K562 (cell line): ENCODE results near the gene SNX17. TPM values are rescaled to one million over a fixed set of nuclear protein-coding genes. Genes with fewer than 3 reads are reported as not detected.

ENCODE experiments used
- BACH1 ChIP-seq: fragments of 200-800 bp; sonication (Bioruptor generic); IDR thresholded peaks from 2 replicates; pipeline ENCODE4 v1.6.1; 2016; ENCODE audit warnings: missing genetic modification characterization, missing compliant biosample characterization
- HDAC1 ChIP-seq, 2 experiments: fragments of 450-650 bp; IDR thresholded peaks; 2 replicates each; pipeline ENCODE4 v1.6.1; 2016 to 2017; ENCODE audit warnings: inconsistent platforms in 1 of 2, mild to moderate bottlenecking in 1 of 2, moderate library complexity in 1 of 2
- HNRNPUL1 ChIP-seq: fragments of 200-400 bp; formaldehyde crosslinking; IDR thresholded peaks from 2 replicates; pipeline ENCODE4 v1.6.1; 2017; ENCODE audit warnings: low read length
- KLF13 ChIP-seq: fragments of 450-650 bp; IDR thresholded peaks from 2 replicates; pipeline ENCODE4 v1.6.1; 2016; ENCODE audit warnings: missing genetic modification characterization, low read depth, mild to moderate bottlenecking, missing compliant biosample characterization, moderate library complexity, borderline replicate concordance
- MCM3 ChIP-seq: fragments of 450-650 bp; IDR thresholded peaks from 2 replicates; pipeline ENCODE4 v1.6.1; 2016
- PATZ1 ChIP-seq: fragments of 250-450 bp; sonication (Bioruptor Pico); IDR thresholded peaks from 2 replicates; pipeline ENCODE4 v1.5.0; 2020; ENCODE audit warnings: mild to moderate bottlenecking, borderline replicate concordance
- STAG1 ChIP-seq: sonication (generic); formaldehyde crosslinking; IDR thresholded peaks from 2 replicates; pipeline ENCODE4 v1.5.0; 2020; ENCODE audit warnings: missing genetic modification reagents, borderline replicate concordance
- VEZF1 ChIP-seq: fragments of 200-800 bp; sonication (Bioruptor generic); IDR thresholded peaks from 2 replicates; pipeline ENCODE4 v1.6.1; 2017; ENCODE audit warnings: missing genetic modification characterization, missing compliant biosample characterization
- XRCC3 ChIP-seq: fragments of 450-650 bp; IDR thresholded peaks from 2 replicates; pipeline ENCODE4 v1.6.1; 2017; ENCODE audit warnings: mild to moderate bottlenecking, moderate library complexity
- ZKSCAN8 ChIP-seq: fragments of 200-800 bp; sonication (Bioruptor generic); IDR thresholded peaks from 2 replicates; pipeline ENCODE4 v1.6.1; 2016; ENCODE audit warnings: missing genetic modification characterization, missing compliant biosample characterization
- ZNF239 ChIP-seq: fragments of 250-450 bp; sonication (Bioruptor Pico); IDR thresholded peaks from 2 replicates; pipeline ENCODE4 v1.4.0; 2020; ENCODE audit warnings: mild to moderate bottlenecking
- polyA plus RNA-seq, 8 experiments: library from polyadenylated mRNA; depleted of rRNA in 4 of 8; stranded (reverse) in 5 of 8; unstranded in 3 of 8; fragments of >200 nt; fragmentation: Nextera tagmentation in 2 of 8; fragmentation: Illumina TruSeq in 1 of 8; extraction: Ambion mirVana in 2 of 8; extraction: Trizol in 1 of 8; gene quantifications; 2 replicates each; pipeline versions ENCODE4 v1.2.1 to v1.2.3, GENCODE V29; 2011 to 2014; ENCODE audit warnings: inconsistent platforms in 1 of 8, missing spikeins in 1 of 8
- total RNA-seq, 7 experiments: library from RNA; depleted of rRNA in 6 of 7; stranded (reverse); fragments of >200 nt in 6 of 7; fragmentation: Illumina TruSeq in 2 of 7; extraction: Trizol in 2 of 7; gene quantifications; 2 replicates each; pipeline versions ENCODE4 v1.2.1 to v1.2.3, GENCODE V29; 2011 to 2021; ENCODE audit warnings: low replicate concordance in 1 of 7
- TF ChIP-seq, protein P1 (sequence below): sonication (generic); formaldehyde crosslinking; IDR thresholded peaks from 2 replicates; pipeline ENCODE4 v1.8.1; 2023; ENCODE audit warnings: mild to moderate bottlenecking, missing genetic modification reagents, moderate library complexity
- TF ChIP-seq, protein P2 (sequence below), 2 experiments: fragments of 450-650 bp; formaldehyde crosslinking in 1 of 2; IDR thresholded peaks; 2 replicates each; pipeline versions ENCODE4 v1.4.0 to v1.6.1; 2014 to 2020; ENCODE audit warnings: mild to moderate bottlenecking in 2 of 2, borderline replicate concordance in 1 of 2, low read depth in 1 of 2

The SNX17 gene
- total and polyA plus RNA-seq, 9 of the 15 experiments (the other 6 are each of a cell fraction or from before 2014, with no cell fraction given), result 3.0 to 75.7 (median 54.6) TPM

DNA sequence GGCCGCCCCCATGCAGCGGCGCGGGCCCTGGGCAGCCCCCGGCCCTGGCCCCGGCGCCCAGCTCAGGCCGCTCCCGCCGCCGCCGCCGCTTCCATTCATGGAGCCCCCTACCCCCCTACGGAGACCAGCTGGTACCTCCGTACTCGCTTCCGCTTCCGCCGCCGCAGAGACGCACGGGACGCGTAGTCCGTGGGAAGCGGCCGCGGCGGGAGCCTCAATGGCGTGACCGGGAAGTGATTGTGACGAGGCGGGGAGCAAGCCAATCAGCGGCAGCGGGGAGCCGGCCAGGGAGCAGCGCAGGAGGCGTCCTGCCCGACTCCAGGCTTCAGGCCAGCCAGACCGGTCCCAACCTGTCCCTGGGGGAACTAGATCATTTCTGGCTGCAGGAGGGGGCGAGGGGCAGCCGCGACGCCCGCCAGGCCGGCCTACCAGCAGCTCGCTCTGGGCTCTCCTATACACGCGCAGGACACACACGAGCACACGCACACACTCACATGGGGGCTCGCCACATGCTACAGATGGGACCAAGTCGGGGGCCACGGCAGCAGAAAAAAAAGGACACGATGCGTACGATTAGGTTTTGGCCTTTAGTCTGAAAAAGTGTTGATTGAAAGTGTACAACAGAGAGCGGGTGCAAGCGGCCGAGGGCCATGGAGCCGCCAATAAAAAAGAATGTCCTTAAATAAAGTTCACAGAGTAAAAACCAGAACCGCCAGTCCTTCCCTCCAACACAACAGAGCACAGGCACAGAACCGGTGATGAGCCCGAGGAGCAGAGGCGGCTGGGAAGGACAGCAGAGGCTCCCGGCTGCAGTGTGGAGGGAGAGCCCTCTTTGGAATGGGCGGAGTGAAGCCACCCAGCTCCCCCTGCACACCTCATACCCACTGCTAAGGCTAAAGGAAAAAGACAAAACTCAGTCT, 10.5 kb downstream of the SNX17 start, which contains the start of gene ZNF513 (continued):
- no peak for TF ChIP-seq HNRNPUL1
- no peak for TF ChIP-seq PATZ1 (CRISPR knock-in tag)
- TF ChIP-seq, protein P1, sequence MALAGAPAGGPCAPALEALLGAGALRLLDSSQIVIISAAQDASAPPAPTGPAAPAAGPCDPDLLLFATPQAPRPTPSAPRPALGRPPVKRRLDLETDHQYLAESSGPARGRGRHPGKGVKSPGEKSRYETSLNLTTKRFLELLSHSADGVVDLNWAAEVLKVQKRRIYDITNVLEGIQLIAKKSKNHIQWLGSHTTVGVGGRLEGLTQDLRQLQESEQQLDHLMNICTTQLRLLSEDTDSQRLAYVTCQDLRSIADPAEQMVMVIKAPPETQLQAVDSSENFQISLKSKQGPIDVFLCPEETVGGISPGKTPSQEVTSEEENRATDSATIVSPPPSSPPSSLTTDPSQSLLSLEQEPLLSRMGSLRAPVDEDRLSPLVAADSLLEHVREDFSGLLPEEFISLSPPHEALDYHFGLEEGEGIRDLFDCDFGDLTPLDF (CRISPR knock-in tag), result no peak
- TF ChIP-seq BACH1 (tag), result no peak
- peak; percentile 95 for TF ChIP-seq VEZF1
- TF ChIP-seq STAG1 (CRISPR knock-in tag), result no peak
- no peak for TF ChIP-seq XRCC3
- TF ChIP-seq ZKSCAN8, result no peak
- TF ChIP-seq MCM3, result no peak
- 0 out of 2 replicates have a peak, but pooled peaks have one; percentile 14 for TF ChIP-seq ZNF239 (CRISPR knock-in tag)
- TF ChIP-seq, protein P2, sequence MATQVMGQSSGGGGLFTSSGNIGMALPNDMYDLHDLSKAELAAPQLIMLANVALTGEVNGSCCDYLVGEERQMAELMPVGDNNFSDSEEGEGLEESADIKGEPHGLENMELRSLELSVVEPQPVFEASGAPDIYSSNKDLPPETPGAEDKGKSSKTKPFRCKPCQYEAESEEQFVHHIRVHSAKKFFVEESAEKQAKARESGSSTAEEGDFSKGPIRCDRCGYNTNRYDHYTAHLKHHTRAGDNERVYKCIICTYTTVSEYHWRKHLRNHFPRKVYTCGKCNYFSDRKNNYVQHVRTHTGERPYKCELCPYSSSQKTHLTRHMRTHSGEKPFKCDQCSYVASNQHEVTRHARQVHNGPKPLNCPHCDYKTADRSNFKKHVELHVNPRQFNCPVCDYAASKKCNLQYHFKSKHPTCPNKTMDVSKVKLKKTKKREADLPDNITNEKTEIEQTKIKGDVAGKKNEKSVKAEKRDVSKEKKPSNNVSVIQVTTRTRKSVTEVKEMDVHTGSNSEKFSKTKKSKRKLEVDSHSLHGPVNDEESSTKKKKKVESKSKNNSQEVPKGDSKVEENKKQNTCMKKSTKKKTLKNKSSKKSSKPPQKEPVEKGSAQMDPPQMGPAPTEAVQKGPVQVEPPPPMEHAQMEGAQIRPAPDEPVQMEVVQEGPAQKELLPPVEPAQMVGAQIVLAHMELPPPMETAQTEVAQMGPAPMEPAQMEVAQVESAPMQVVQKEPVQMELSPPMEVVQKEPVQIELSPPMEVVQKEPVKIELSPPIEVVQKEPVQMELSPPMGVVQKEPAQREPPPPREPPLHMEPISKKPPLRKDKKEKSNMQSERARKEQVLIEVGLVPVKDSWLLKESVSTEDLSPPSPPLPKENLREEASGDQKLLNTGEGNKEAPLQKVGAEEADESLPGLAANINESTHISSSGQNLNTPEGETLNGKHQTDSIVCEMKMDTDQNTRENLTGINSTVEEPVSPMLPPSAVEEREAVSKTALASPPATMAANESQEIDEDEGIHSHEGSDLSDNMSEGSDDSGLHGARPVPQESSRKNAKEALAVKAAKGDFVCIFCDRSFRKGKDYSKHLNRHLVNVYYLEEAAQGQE (IDR thresholded peaks at IDR 0.05; ENCODE audit: borderline replicate concordance), result peak; percentile 98
- TF ChIP-seq, protein P2 (CRISPR knock-in tag; IDR thresholded peaks at IDR 0.05; ENCODE audit: low read depth), result peak; percentile 72; the same call in 1 of the 2 replicates
- TF ChIP-seq KLF13 (tag), result 0 out of 2 replicates have a peak, but pooled peaks have one; percentile 23
- peak in 1 of 2 experiments; percentile 72; a peak in 2 of 4 replicates for TF ChIP-seq HDAC1 (IDR thresholded peaks at IDR 0.05)
